ENCODE measurements around the gene CTSG.
"Not testable (repeated sequence)": the region's sequence is repeated elsewhere in the genome, so short reads cannot be mapped to it uniquely, and the experiment has no call there.

Gene CTSG

DNA sequence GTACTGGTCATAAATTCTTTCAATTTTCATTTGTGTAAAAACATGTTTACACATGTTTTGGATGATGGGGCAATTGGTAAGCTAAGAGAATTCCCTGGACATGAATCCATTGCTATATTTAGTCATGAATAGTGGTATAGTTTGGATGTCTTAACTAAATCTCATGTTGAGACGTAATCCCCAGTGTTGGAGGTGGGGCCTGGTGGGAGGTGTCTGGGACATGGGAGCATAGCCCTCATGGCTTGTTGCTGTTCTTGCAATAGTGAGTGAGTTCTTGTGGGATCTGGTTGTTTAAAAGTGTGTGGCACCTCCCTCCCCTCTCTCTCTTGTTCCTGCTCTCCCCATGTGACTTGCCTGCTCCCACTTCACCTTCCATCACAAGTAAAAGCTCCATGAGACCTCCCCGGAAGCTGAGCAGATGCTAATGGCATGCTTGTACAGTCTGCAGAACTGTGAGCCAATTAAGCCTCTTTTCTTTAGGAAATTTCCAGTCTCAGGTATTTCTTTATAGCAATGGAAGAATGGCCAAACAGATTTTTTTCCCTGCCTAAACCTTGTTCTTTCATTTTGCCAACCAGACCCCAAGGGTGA lies 33.6 kb downstream of the CTSG start:
- no peak for DNase-seq

DNA sequence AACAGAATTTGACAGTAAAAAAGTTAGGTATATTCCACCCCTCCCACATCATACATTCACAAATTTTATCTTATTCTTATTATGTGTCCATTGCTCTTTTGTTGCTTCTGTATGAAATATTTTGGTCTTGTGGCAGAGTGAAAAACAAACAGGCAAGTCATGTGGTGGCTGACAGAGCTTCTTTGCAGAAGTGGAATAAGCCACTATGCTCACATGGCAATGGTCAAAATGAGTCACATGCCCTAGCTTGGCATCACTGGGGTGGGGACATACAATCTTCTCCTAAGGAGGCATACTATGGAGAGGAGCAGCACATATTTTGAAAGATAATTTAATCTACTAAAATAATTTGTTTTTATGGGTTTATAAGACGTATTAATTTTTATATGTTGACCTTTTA lies 40.3 kb downstream of the CTSG start:
- DNase-seq, result no peak

DNA sequence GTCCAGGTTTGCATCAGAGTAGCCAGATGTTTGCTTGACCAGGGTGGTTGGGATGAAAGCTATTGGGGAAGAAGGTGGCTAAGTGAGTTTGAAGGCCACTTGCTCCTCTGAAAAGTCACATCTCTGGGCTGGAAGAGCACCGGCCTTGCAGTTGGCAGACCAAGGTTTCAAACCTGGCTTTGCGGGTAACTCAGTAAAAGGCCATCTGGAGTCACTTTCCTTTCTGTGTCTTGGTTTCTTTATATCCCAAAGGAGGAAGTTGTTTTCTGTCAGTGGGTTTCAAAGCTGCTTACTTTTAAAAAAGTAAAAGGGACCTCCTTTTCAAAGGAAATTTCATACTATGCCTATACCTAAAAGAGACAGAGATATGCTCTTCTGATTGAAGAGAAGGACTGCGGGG lies 41.8 kb downstream of the CTSG start:
- DNase-seq, result no peak

DNA sequence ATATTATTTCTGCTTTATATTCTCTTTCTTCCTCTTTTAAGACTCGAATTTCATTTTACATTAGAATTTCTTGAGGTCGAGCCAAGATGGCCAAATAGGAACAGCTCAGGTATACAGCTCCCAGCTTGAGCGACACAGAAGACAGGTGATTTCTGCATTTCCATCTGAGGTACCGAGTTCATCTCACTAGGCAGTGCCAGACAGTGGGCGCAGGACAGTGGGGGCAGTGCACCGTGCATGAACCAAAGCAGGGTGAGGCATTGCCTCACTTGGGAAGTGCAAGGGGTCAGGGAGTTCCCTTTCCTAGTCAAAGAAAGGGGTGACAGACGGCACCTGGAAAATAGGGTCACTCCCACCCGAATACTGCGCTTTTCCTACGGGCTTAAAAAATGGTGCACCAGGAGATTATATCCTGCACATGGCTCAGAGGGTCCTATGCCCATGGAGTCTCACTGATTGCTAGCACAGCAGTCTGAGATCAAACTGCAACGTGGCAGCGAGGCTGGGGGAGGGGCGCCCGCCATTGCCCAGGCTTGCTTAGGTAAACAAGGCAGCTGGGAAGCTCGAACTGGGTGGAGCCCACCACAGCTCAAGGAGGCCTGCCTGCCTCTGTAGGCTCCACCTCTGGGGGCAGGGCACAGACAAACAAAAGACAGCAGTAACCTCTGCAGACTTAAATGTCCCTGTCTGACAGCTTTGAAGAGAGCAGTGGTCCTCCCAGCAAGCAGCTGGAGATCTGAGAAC lies 50.0 kb downstream of the CTSG start:
- DNase-seq, result not testable (repeated sequence)
